ENCODE data around the gene SNX33.
A peak's percentile ranks its signal among the peaks of the same experiment; 100 is the strongest.
"Not testable (repeated sequence)": the region's sequence is repeated elsewhere in the genome, so short reads cannot be mapped to it uniquely, and the experiment has no call there.

SNX33 gene

GRCh38 chr15:75695634-75696310 lies 48.1 kb downstream of the SNX33 start:
- no peaks in the 10 kb centered on the region for H3K9me3 Mint-ChIP-seq
- H3K36me3 Mint-ChIP-seq (ENCODE audit: low read depth), result no peaks in the 10 kb centered on the region
- peaks cover 9% of the 10 kb centered on the region for H3K27me3 Mint-ChIP-seq (ENCODE audit: low read depth, poor library complexity)
- DNase-seq, result no peak
- peaks cover 65% of the 10 kb centered on the region for H3K4me1 Mint-ChIP-seq
- no peak overlapping the region for H3K4me3 Mint-ChIP-seq
- H3K27ac Mint-ChIP-seq, result peak overlapping the region; percentile 66
- no peak for TF ChIP-seq CTCF (IDR thresholded peaks at IDR 0.05)

GRCh38 chr15:75696311-75696720 lies 48.6 kb downstream of the SNX33 start:
- H3K27ac Mint-ChIP-seq, result no peak overlapping the region
- H3K36me3 Mint-ChIP-seq (ENCODE audit: low read depth), result no peaks in the 10 kb centered on the region

GRCh38 chr15:75696854-75697259 lies 49.1 kb downstream of the SNX33 start:
- TF ChIP-seq CTCF (IDR thresholded peaks at IDR 0.05), result no peak
- peaks cover 9% of the 10 kb centered on the region for H3K27me3 Mint-ChIP-seq (ENCODE audit: low read depth, poor library complexity)
- no peak overlapping the region for H3K4me3 Mint-ChIP-seq
- H3K9me3 Mint-ChIP-seq, result no peaks in the 10 kb centered on the region
- no peak overlapping the region for H3K27ac Mint-ChIP-seq
- no peaks in the 10 kb centered on the region for H3K36me3 Mint-ChIP-seq (ENCODE audit: low read depth)
- no peak for DNase-seq
- peaks cover 76% of the 10 kb centered on the region for H3K4me1 Mint-ChIP-seq

More at GRCh38 chr15:75696311-75696720, 48.6 kb downstream of the SNX33 start:
- Mint-ChIP-seq H3K4me1 (peaks cover 71% of the 10 kb centered on the region), H3K9me3 (no peaks in the 10 kb centered on the region), H3K4me3 (no peak overlapping the region), H3K27me3 (ENCODE audit: low read depth, poor library complexity) (peaks cover 9% of the 10 kb centered on the region)
- no peak for TF ChIP-seq CTCF (IDR thresholded peaks at IDR 0.05)
- DNase-seq, result no peak

GRCh38 chr15:75697523-75697922 lies 49.8 kb downstream of the SNX33 start:
- H3K27ac Mint-ChIP-seq, result peak overlapping the region; percentile 4
- H3K4me3 Mint-ChIP-seq, result no peak overlapping the region
- H3K9me3 Mint-ChIP-seq, result no peaks in the 10 kb centered on the region
- H3K36me3 Mint-ChIP-seq (ENCODE audit: low read depth), result no peaks in the 10 kb centered on the region
- no peak for TF ChIP-seq CTCF (IDR thresholded peaks at IDR 0.05)
- no peak for DNase-seq
- peaks cover 79% of the 10 kb centered on the region for H3K4me1 Mint-ChIP-seq
- peaks cover 9% of the 10 kb centered on the region for H3K27me3 Mint-ChIP-seq (ENCODE audit: low read depth, poor library complexity)

GRCh38 chr15:75697974-75698747 lies 50.4 kb downstream of the SNX33 start:
- not testable (repeated sequence) for H3K36me3 Mint-ChIP-seq (ENCODE audit: low read depth); H3K9me3 Mint-ChIP-seq; H3K27me3 Mint-ChIP-seq (ENCODE audit: low read depth, poor library complexity); DNase-seq; H3K4me3 Mint-ChIP-seq
- peak overlapping the region; percentile 4 for H3K27ac Mint-ChIP-seq
- peaks cover 78% of the 10 kb centered on the region for H3K4me1 Mint-ChIP-seq

- not testable (repeated sequence) for H3K27me3 Mint-ChIP-seq (ENCODE audit: low read depth, poor library complexity); H3K4me3 Mint-ChIP-seq; H3K36me3 Mint-ChIP-seq (ENCODE audit: low read depth); H3K27ac Mint-ChIP-seq; H3K9me3 Mint-ChIP-seq; DNase-seq
- H3K4me1 Mint-ChIP-seq, result peaks cover 67% of the 10 kb centered on the region
These were observed 51.8 kb downstream of the SNX33 start for GRCh38 chr15:75699517-75699916.

GRCh38 chr15:75699961-75700874 lies 52.5 kb downstream of the SNX33 start:
- not testable (repeated sequence) for H3K36me3 Mint-ChIP-seq (ENCODE audit: low read depth); H3K27me3 Mint-ChIP-seq (ENCODE audit: low read depth, poor library complexity); DNase-seq; H3K9me3 Mint-ChIP-seq; H3K4me3 Mint-ChIP-seq; H3K27ac Mint-ChIP-seq
- H3K4me1 Mint-ChIP-seq, result peaks cover 62% of the 10 kb centered on the region

- H3K9me3 Mint-ChIP-seq; H3K36me3 Mint-ChIP-seq (ENCODE audit: low read depth): not testable (repeated sequence)
- peak overlapping the region; percentile 39 for H3K4me3 Mint-ChIP-seq
These were observed 53.6 kb downstream of the SNX33 start for GRCh38 chr15:75701071-75702003.

More at GRCh38 chr15:75701071-75702003, 53.6 kb downstream of the SNX33 start:
- not testable (repeated sequence) for H3K27ac Mint-ChIP-seq; DNase-seq; H3K27me3 Mint-ChIP-seq (ENCODE audit: low read depth, poor library complexity)
- H3K4me1 Mint-ChIP-seq, result peaks cover 64% of the 10 kb centered on the region
